Kidney (tissue), 22 donors: Measurements from ENCODE around the gene SLFN5. TPM values are rescaled to one million over a fixed set of nuclear protein-coding genes. Genes with fewer than 3 reads are reported as not detected.
"Not testable (repeated sequence)": the region's sequence is repeated elsewhere in the genome, so short reads cannot be mapped to it uniquely, and the experiment has no call there.

Experiments used
- DNase-seq, 5 donors: peaks; one replicate each; pipeline ENCODE4 v3.0.0-alpha.2; 2013 to 2020
- FAIRE-seq: peaks from 2 replicates; lab custom pipeline; 2012; peaks lifted over from hg19 to GRCh38; lab: Jason Lieb, UNC
- H3K27ac ChIP-seq, 2 donors: one replicate each; pipeline ENCODE4 v1.7.0; 2013; ENCODE audit warnings: low read depth in 2 of 2, low read length in 2 of 2, inconsistent platforms in 1 of 2
- H3K27me3 ChIP-seq: one replicate; pipeline ENCODE4 v1.7.1; 2013; ENCODE audit warnings: low read length, inconsistent platforms; ENCODE audit not compliant: control insufficient read depth, insufficient read depth
- H3K36me3 ChIP-seq, 3 donors: one replicate each; pipeline versions ENCODE4 v1.7.0 to v1.7.1; 2013; ENCODE audit warnings: low read length in 3 of 3, control low read depth in 1 of 3, inconsistent platforms in 1 of 3; ENCODE audit not compliant: insufficient read depth in 3 of 3, control insufficient read depth in 2 of 3
- H3K4me1 ChIP-seq, 3 donors: one replicate each; pipeline versions ENCODE4 v1.7.0 to v1.7.1; 2013; ENCODE audit warnings: low read length in 3 of 3, inconsistent platforms in 1 of 3, low read depth in 1 of 3; ENCODE audit not compliant: control insufficient read depth in 2 of 3, insufficient read depth in 2 of 3
- H3K4me3 ChIP-seq, 3 donors: one replicate each; pipeline versions ENCODE4 v1.7.0 to v1.8.1; 2013; ENCODE audit warnings: low read length in 3 of 3, control low read depth in 1 of 3, inconsistent platforms in 1 of 3
- H3K9ac ChIP-seq, 3 donors: one replicate each; pipeline versions ENCODE4 v1.7.0 to v1.7.1; 2013; ENCODE audit warnings: low read length in 3 of 3, control low read depth in 1 of 3, inconsistent platforms in 1 of 3
- H3K9me3 ChIP-seq, 3 donors: one replicate each; pipeline versions ENCODE4 v1.7.0 to v1.7.1; 2013; ENCODE audit warnings: low read length in 3 of 3, control low read depth in 1 of 3, inconsistent platforms in 1 of 3; ENCODE audit not compliant: control insufficient read depth in 2 of 3, insufficient read depth in 1 of 3
- CTCF ChIP-seq: IDR thresholded peaks from 3 replicates; pipeline ENCODE4 v1.5.1; 2012; ENCODE audit warnings: mild to moderate bottlenecking, moderate library complexity, borderline replicate concordance; ENCODE audit not compliant: insufficient read depth; ENCODE audit errors: extremely low read depth
- intact Hi-C: fragments of 100-400 bp; cut with DNase I; formaldehyde crosslinking; loops from one replicate; pipeline ENCODE4 v1.11.1; 2022
- long read RNA-seq, 10 donors: library from polyadenylated mRNA in 1 of 10; unstranded in 1 of 10; transcript quantifications; one replicate each; pipeline ENCODE4 v2.0.0 and lab custom pipeline, GENCODE V29; 2021 to 2026
- polyA plus RNA-seq: library from polyadenylated mRNA; stranded (reverse); fragments of 350-450 nt; fragmentation: Illumina TruSeq; extraction: RNeasy Lipid Tissue Mini Kit (QIAGEN cat#74804); gene quantifications from one replicate; pipeline ENCODE4 v1.2.3, GENCODE V29; 2014; ENCODE audit warnings: low read depth, low replicate concordance; ENCODE audit not compliant: insufficient read depth
- total RNA-seq: library from RNA; stranded (reverse); fragmentation: NEBNext Ultra II Directional; extraction: Animal tissue kit (Norgen Biotek cat#: 25700); gene quantifications from one replicate; pipeline ENCODE4 v1.2.1, GENCODE V29; 2021
- donor health status: control.
- donor health status: control.
- donor health status: control.
- donor health status: control.
- donor health status: control.
- donor health status: DM: yes; HTN: yes; CAD: no.
- donor health status: Normal renal cell carcinoma (clear cell type).

SLFN5 gene
- 64.8 TPM for total RNA-seq
- 2.0 TPM for polyA plus RNA-seq
- long read RNA-seq, donor 1 = 0 reads
- long read RNA-seq, donor 2, partial matches to known transcripts = 0 of 1 reads
- long read RNA-seq, donor 2, other reads (novel, unspliced or antisense) = 0 of 1 reads
- long read RNA-seq, donor 3, full-length matches to known transcripts = 2 of 2 reads
- long read RNA-seq, donor 3, partial matches to known transcripts = 0 of 2 reads
- long read RNA-seq, donor 3, other reads (novel, unspliced or antisense) = 0 of 2 reads
- long read RNA-seq, donor 4, full-length matches to known transcripts = 3 of 3 reads
- long read RNA-seq, donor 4, partial matches to known transcripts = 0 of 3 reads
- long read RNA-seq, donor 4, other reads (novel, unspliced or antisense) = 0 of 3 reads
- long read RNA-seq, donor 5 = 0 reads
- long read RNA-seq, donor 6, full-length matches to known transcripts = 2 of 2 reads
- long read RNA-seq, donor 6, partial matches to known transcripts = 0 of 2 reads
- long read RNA-seq, donor 6, other reads (novel, unspliced or antisense) = 0 of 2 reads
- long read RNA-seq, donor 7, full-length matches to known transcripts = 15 of 35 reads
- long read RNA-seq, donor 7, partial matches to known transcripts = 17 of 35 reads
- long read RNA-seq, donor 7, other reads (novel, unspliced or antisense) = 3 of 35 reads
- long read RNA-seq, donor 8, full-length matches to known transcripts = 4 of 4 reads
- long read RNA-seq, donor 8, partial matches to known transcripts = 0 of 4 reads
- long read RNA-seq, donor 8, other reads (novel, unspliced or antisense) = 0 of 4 reads
- long read RNA-seq, donor 9, partial matches to known transcripts = 0 of 1 reads
- long read RNA-seq, donor 9, other reads (novel, unspliced or antisense) = 0 of 1 reads
- long read RNA-seq, donor 10, full-length matches to known transcripts = 2 of 2 reads
- long read RNA-seq, donor 10, partial matches to known transcripts = 0 of 2 reads
- long read RNA-seq, donor 10, other reads (novel, unspliced or antisense) = 0 of 2 reads

DNA sequence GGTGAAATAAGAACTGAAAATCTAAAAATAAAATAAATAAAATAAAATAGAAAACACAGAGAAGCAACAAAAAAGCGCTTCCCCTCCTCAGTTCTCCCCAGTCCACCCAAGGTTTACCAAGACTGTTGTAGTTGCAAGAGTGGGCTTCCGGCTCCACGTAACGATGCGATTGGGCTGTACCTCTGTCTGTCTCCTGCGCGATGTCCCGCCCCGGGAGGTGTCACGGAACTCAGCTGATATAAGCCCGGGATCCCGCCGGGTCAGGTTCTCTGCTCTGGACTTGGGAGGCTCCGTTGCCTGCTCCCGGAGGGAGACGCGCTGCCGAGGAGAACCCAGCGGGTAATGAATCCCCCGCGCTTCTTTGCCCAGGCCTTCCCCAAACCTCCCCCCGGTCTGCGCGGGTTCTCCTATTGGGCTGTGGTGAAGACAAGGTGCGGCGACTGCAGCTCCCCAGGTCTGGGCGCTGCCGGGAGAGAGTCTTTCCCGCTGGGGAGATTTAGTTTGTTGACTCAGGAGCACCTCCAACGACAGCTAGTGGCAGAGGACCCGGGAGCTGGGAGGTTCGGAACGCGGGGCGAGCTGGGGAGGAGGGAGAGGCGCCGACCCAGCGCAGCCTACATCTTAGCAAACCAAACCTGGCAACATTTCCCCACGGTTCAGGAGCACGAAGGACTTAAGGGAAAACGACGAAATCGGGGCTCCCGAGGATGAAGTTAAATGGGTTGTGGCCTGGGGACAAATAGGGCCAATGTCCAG, at the start of gene SLFN5:
Gene SLFN5 (plus strand): TSS at position 268 of the 756 bp plus-strand sequence. CDS start 15,619 bp downstream, outside the sequence.
- FAIRE-seq (peak; percentile 78), DNase-seq (peak; percentile 93 to 98 (median 95))
- Histone ChIP-seq H3K36me3 (no peaks in the 10 kb centered on the region), H3K4me1 (peaks cover 0 to 4% (median 0%) of the 10 kb centered on the region in 3 donors), H3K27ac (peak within 1 kb of the TSS; percentile 87 to 93), H3K27me3 (no peaks in the 10 kb centered on the region), H3K4me3 (peak within 1 kb of the TSS; percentile 74 to 86 (median 79)), H3K9ac (peak within 1 kb of the TSS; percentile 72 to 89 (median 88)), H3K9me3 (no peaks in the 10 kb centered on the region)
- no peak for TF ChIP-seq CTCF
- intact Hi-C loops = no loop called here

DNA sequence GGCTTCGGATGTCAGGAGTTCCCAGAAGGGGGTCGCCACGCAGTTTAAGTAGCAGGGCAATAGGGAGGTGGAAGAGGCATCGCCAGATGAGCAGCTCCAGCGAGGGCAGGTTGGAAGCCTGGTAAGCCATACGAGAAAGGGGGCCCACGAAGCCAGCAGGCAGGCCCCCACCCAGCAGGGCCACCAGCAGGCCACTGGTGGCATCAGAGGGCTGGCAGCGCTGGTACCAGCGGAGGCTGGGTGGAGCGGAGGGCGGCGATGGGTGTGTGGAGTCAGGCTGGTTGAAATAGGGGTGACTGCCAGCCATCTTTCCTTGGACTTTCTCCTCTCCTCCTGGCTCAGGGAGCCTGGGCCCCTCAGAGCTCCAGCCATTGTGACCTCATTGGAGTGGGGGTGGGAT, 48.9 kb upstream of the SLFN5 start, which contains the start of gene SLC35G3:
Gene SLC35G3 (minus strand): TSS at position 393 of the 400 bp plus-strand sequence. CDS start 86 bp downstream, at position 307.
- DNase-seq, FAIRE-seq, H3K36me3 ChIP-seq, H3K9ac ChIP-seq, H3K4me1 ChIP-seq, intact Hi-C loops, H3K27ac ChIP-seq, H3K27me3 ChIP-seq, H3K4me3 ChIP-seq, H3K9me3 ChIP-seq: not testable (repeated sequence)

GRCh38 chr17:35195062-35195461, 47.8 kb upstream of the SLFN5 start:
- H3K27me3 ChIP-seq, H3K27ac ChIP-seq, intact Hi-C loops, H3K36me3 ChIP-seq, H3K4me3 ChIP-seq, H3K9ac ChIP-seq, H3K4me1 ChIP-seq, H3K9me3 ChIP-seq, FAIRE-seq: not testable (repeated sequence)
- DNase-seq = peak in 1 of 5 donors; percentile 51

GRCh38 chr17:35202582-35202981, 40.3 kb upstream of the SLFN5 start:
- H3K4me3 ChIP-seq, H3K27me3 ChIP-seq, H3K27ac ChIP-seq, H3K4me1 ChIP-seq, H3K9ac ChIP-seq, DNase-seq, H3K36me3 ChIP-seq, H3K9me3 ChIP-seq, FAIRE-seq, intact Hi-C loops: not testable (repeated sequence)
